HG02588 (cell line): ENCODE results near the gene RAB30.
"Not testable (repeated sequence)": the region's sequence is repeated elsewhere in the genome, so short reads cannot be mapped to it uniquely, and the experiment has no call there.

Experiments used
- ATAC-seq: cut with Tn5 transposase; IDR thresholded peaks from one replicate; pipeline ENCODE4 v1.9.1; 2021; ENCODE audit warnings: mild to moderate bottlenecking, moderate library complexity; ENCODE audit not compliant: unreplicated experiment

The RAB30 gene

GRCh38 chr11:83011333-83012167, 60.1 kb downstream of the RAB30 start:
- no peak for ATAC-seq

- no peak for ATAC-seq
Observed at GRCh38 chr11:83009999-83010398, 61.7 kb downstream of the RAB30 start.

- not testable (repeated sequence) for ATAC-seq
Observed at GRCh38 chr11:83009136-83009535, 62.6 kb downstream of the RAB30 start.

GRCh38 chr11:83008581-83008923, 63.1 kb downstream of the RAB30 start:
- ATAC-seq: no peak

- no peak for ATAC-seq
Observed at GRCh38 chr11:83007909-83008580, 63.7 kb downstream of the RAB30 start.

GRCh38 chr11:83007477-83007876, 64.2 kb downstream of the RAB30 start:
- no peak for ATAC-seq

GRCh38 chr11:83006877-83007330, 64.8 kb downstream of the RAB30 start:
- ATAC-seq: peak; percentile 54

- ATAC-seq: no peak
Observed at GRCh38 chr11:83004746-83005556, 66.7 kb downstream of the RAB30 start.

- ATAC-seq: no peak
Observed at GRCh38 chr11:83002522-83002921, 69.2 kb downstream of the RAB30 start.

- no peak for ATAC-seq
Observed at GRCh38 chr11:83002053-83002452, 69.6 kb downstream of the RAB30 start.

GRCh38 chr11:83000381-83000780, 71.3 kb downstream of the RAB30 start:
- ATAC-seq: no peak

- ATAC-seq: no peak
Observed at GRCh38 chr11:82999232-82999631, 72.5 kb downstream of the RAB30 start.

GRCh38 chr11:82998697-82999096, 73.0 kb downstream of the RAB30 start:
- no peak for ATAC-seq

GRCh38 chr11:82996966-82997606, 74.6 kb downstream of the RAB30 start:
- ATAC-seq: peak; percentile 91

- ATAC-seq: peak; percentile 45
Observed at GRCh38 chr11:82995754-82996398, 75.8 kb downstream of the RAB30 start.

GRCh38 chr11:82995235-82995634, 76.5 kb downstream of the RAB30 start:
- no peak for ATAC-seq

GRCh38 chr11:82994604-82995230, 77.0 kb downstream of the RAB30 start:
- no peak for ATAC-seq

- ATAC-seq: no peak
Observed at GRCh38 chr11:82992223-82992622, 79.5 kb downstream of the RAB30 start.

GRCh38 chr11:82989628-82990404, 81.9 kb downstream of the RAB30 start:
- ATAC-seq: no peak
